H9 (cell line): ENCODE measurements around the gene ZNF784. TPM values are rescaled to one million over a fixed set of nuclear protein-coding genes. Genes with fewer than 3 reads are reported as not detected.

Source experiments
- DNase-seq: peaks from one replicate; pipeline ENCODE4 v3.0.0-alpha.2; 2017
- H2AFZ ChIP-seq: one replicate; pipeline ENCODE4 v1.6.1; 2013; ENCODE audit warnings: mild to moderate bottlenecking, low read length, control low read depth, moderate library complexity
- H2AK5ac ChIP-seq: 2 replicates; pipeline ENCODE4 v1.6.1; 2013; ENCODE audit warnings: low read length, control low read depth, mixed read lengths; ENCODE audit not compliant: insufficient read length
- H2BK120ac ChIP-seq: one replicate; pipeline ENCODE4 v1.6.1; 2013; ENCODE audit warnings: low read depth, mild to moderate bottlenecking, low read length, control low read depth, inconsistent platforms; ENCODE audit not compliant: poor library complexity, severe bottlenecking
- H2BK12ac ChIP-seq: 2 replicates; pipeline ENCODE4 v1.6.1; 2013; ENCODE audit warnings: low read length, control low read depth, mixed read lengths, low read depth; ENCODE audit not compliant: insufficient read length
- H2BK15ac ChIP-seq: 2 replicates; pipeline ENCODE4 v1.6.1; 2013; ENCODE audit warnings: low read depth, low read length, control low read depth
- H2BK20ac ChIP-seq: one replicate; pipeline ENCODE4 v1.6.1; 2013; ENCODE audit warnings: low read depth, mild to moderate bottlenecking, low read length, control low read depth, inconsistent platforms; ENCODE audit not compliant: poor library complexity, severe bottlenecking
- H2BK5ac ChIP-seq: 2 replicates; pipeline ENCODE4 v1.6.1; 2013; ENCODE audit warnings: low read length, control low read depth, mixed read lengths; ENCODE audit not compliant: insufficient read length
- H3K14ac ChIP-seq: 2 replicates; pipeline ENCODE4 v1.6.1; 2013; ENCODE audit warnings: low read length, control low read depth; ENCODE audit not compliant: insufficient read depth
- H3K18ac ChIP-seq: 2 replicates; pipeline ENCODE4 v1.6.1; 2013; ENCODE audit warnings: low read depth, mild to moderate bottlenecking, mixed read lengths, low read length, control low read depth; ENCODE audit not compliant: insufficient read length
- H3K23ac ChIP-seq: 2 replicates; pipeline ENCODE4 v1.6.1; 2013; ENCODE audit warnings: low read length, control low read depth, mixed read lengths, low read depth; ENCODE audit not compliant: insufficient read length
- H3K23me2 ChIP-seq: 2 replicates; pipeline ENCODE4 v1.6.1; 2013; ENCODE audit warnings: low read depth, mild to moderate bottlenecking, mixed read lengths, low read length, control low read depth; ENCODE audit not compliant: insufficient read length, poor library complexity, severe bottlenecking
- H3K27ac ChIP-seq: 2 replicates; pipeline ENCODE4 v1.5.1; 2013; ENCODE audit warnings: low read length, control low read depth, mixed read lengths, low read depth; ENCODE audit not compliant: insufficient read length
- H3K27me3 ChIP-seq: 2 replicates; pipeline ENCODE4 v1.6.1; 2013; ENCODE audit warnings: low read length, control low read depth, inconsistent platforms; ENCODE audit not compliant: insufficient read depth
- H3K4ac ChIP-seq: 2 replicates; pipeline ENCODE4 v1.6.1; 2013; ENCODE audit warnings: low read depth, mild to moderate bottlenecking, control low read depth, inconsistent platforms, low read length, moderate library complexity
- H3K4me1 ChIP-seq: 2 replicates; pipeline ENCODE4 v1.6.1; 2013; ENCODE audit warnings: low read length, control low read depth, inconsistent platforms; ENCODE audit not compliant: insufficient read depth
- H3K4me2 ChIP-seq: 2 replicates; pipeline ENCODE4 v1.6.1; 2013; ENCODE audit warnings: low read length, control low read depth, mixed read lengths; ENCODE audit not compliant: insufficient read length, insufficient read depth
- H3K56ac ChIP-seq: 2 replicates; pipeline ENCODE4 v1.6.1; 2013; ENCODE audit warnings: low read depth, mild to moderate bottlenecking, mixed read lengths, low read length, control low read depth; ENCODE audit not compliant: insufficient read length
- H3K79me1 ChIP-seq: 2 replicates; pipeline ENCODE4 v1.6.1; 2013; ENCODE audit warnings: low read depth, mild to moderate bottlenecking, moderate library complexity, low read length, control low read depth, inconsistent platforms; ENCODE audit not compliant: insufficient read depth, poor library complexity, severe bottlenecking
- H3K79me2 ChIP-seq: 2 replicates; pipeline ENCODE4 v1.6.1; 2013; ENCODE audit warnings: low read length, control low read depth, inconsistent platforms; ENCODE audit not compliant: insufficient read depth
- H3K9ac ChIP-seq: 2 replicates; pipeline ENCODE4 v1.6.1; 2013; ENCODE audit warnings: low read length, control low read depth, mixed read lengths; ENCODE audit not compliant: insufficient read length; ENCODE audit errors: extremely low read depth
- H3K9me3 ChIP-seq: one replicate; pipeline ENCODE4 v1.6.1; 2013; ENCODE audit warnings: low read depth, low read length, inconsistent platforms; ENCODE audit not compliant: control insufficient read depth
- H3T11ph ChIP-seq: one replicate; pipeline ENCODE4 v1.6.1; 2013; ENCODE audit warnings: mild to moderate bottlenecking, low read length, control low read depth, inconsistent platforms
- H4K20me1 ChIP-seq: one replicate; pipeline ENCODE4 v1.6.1; 2013; ENCODE audit not compliant: control insufficient read depth, insufficient read length, insufficient read depth
- H4K5ac ChIP-seq: 2 replicates; pipeline ENCODE4 v1.6.1; 2013; ENCODE audit warnings: low read depth, mild to moderate bottlenecking, mixed read lengths, low read length, control low read depth; ENCODE audit not compliant: insufficient read length
- H4K8ac ChIP-seq: replicated peaks from 2 replicates; pipeline ENCODE4 v1.6.1; 2013; ENCODE audit warnings: low read length, control low read depth, mixed read lengths, low read depth; ENCODE audit not compliant: insufficient read length
- H4K91ac ChIP-seq: 2 replicates; pipeline ENCODE4 v1.6.1; 2013; ENCODE audit warnings: low read depth, mild to moderate bottlenecking, moderate library complexity, mixed read lengths, low read length, control low read depth; ENCODE audit not compliant: insufficient read length
- H3K27ac Mint-ChIP-seq, 3 experiments: 2 replicates in 2 of 3; 3 replicates in 1 of 3; pipeline ENCODE4 v1.8.0; 2020 to 2021; ENCODE audit warnings: mixed read lengths in 3 of 3, mild to moderate bottlenecking in 1 of 3, moderate library complexity in 1 of 3
- H3K27me3 Mint-ChIP-seq: 2 replicates; pipeline ENCODE4 v1.8.0; 2021; ENCODE audit warnings: low read depth, mild to moderate bottlenecking, moderate library complexity, mixed read lengths
- H3K36me3 Mint-ChIP-seq, 3 experiments: 2 replicates in 2 of 3; 3 replicates in 1 of 3; pipeline ENCODE4 v1.8.0; 2020 to 2021; ENCODE audit warnings: low read depth in 3 of 3, mixed read lengths in 3 of 3; ENCODE audit not compliant: insufficient read depth in 1 of 3
- H3K4me1 Mint-ChIP-seq, 2 experiments: 2 replicates each; pipeline ENCODE4 v1.8.0; 2020; ENCODE audit warnings: mixed read lengths in 2 of 2
- H3K4me3 Mint-ChIP-seq, 2 experiments: 2 replicates in 1 of 2; 3 replicates in 1 of 2; pipeline ENCODE4 v1.8.0; 2020 to 2021; ENCODE audit warnings: mild to moderate bottlenecking in 2 of 2, mixed read lengths in 2 of 2, moderate library complexity in 1 of 2
- H3K9me3 Mint-ChIP-seq, 2 experiments: 2 replicates in 1 of 2; 3 replicates in 1 of 2; pipeline ENCODE4 v1.8.0; 2020; ENCODE audit warnings: mild to moderate bottlenecking in 2 of 2, mixed read lengths in 2 of 2, moderate library complexity in 1 of 2
- CTCF ChIP-seq: fragments of 200-600 bp; sonication (generic); conservative IDR thresholded peaks from 3 replicates; pipeline ENCODE4 v1.8.0; 2021; ENCODE audit warnings: antibody characterized with exemption, mild to moderate bottlenecking
- WGBS: extraction: QIAGEN DNeasy Blood & Tissue Kit; methylation state at CpG from one replicate; pipeline ENCODE4 v1.1.7; 2013; ENCODE audit warnings: missing lambda C conversion rate, low lambda C conversion rate, mixed read lengths; ENCODE audit not compliant: insufficient read length; ENCODE audit errors: extremely low coverage; 5-methylcytosine and 5-hydroxymethylcytosine counted together
- total RNA-seq: library from RNA; stranded (reverse); gene quantifications from 2 replicates; pipeline ENCODE4 v1.2.1, GENCODE V29; 2021

Gene ZNF784
- total RNA-seq, 1 experiment from 2014 or later = 10.7 TPM

- no CpG with 5 or more reads among the region's 55 CpGs for WGBS
- Histone ChIP-seq H4K5ac (no peak overlapping the region), H3K23ac (no peak overlapping the region), H4K20me1 (no peaks in the 10 kb centered on the region), H3K4me1 (no peaks in the 10 kb centered on the region), H3K79me2 (no peaks in the 10 kb centered on the region), H3K56ac (no peak overlapping the region), H3K79me1 (no peaks in the 10 kb centered on the region), H3K4me2 (no peak overlapping the region), H3K27me3 (no peaks in the 10 kb centered on the region), H2AK5ac (no peak overlapping the region), H2BK12ac (no peak overlapping the region), H2AFZ (no peak overlapping the region), H3K9ac (no peak overlapping the region), H3T11ph (no peak overlapping the region), H3K9me3 (no peaks in the 10 kb centered on the region), H2BK15ac (no peak overlapping the region), H2BK20ac (no peak overlapping the region), H2BK5ac (no peak overlapping the region), H4K8ac (no peak overlapping the region), H2BK120ac (no peak overlapping the region), H3K27ac (no peak overlapping the region), H3K4ac (no peak overlapping the region), H3K18ac (no peak overlapping the region), H4K91ac (no peak overlapping the region), H3K14ac (no peak overlapping the region), H3K23me2 (no peaks in the 10 kb centered on the region)
- Mint-ChIP-seq H3K4me1 (peaks cover 9 to 14% of the 10 kb centered on the region in 2 experiments), H3K4me3 (no peak overlapping the region), H3K27me3 (peaks cover 2% of the 10 kb centered on the region), H3K36me3 (peaks cover 19 to 37% (median 34%) of the 10 kb centered on the region in 3 experiments), H3K27ac (no peak overlapping the region), H3K9me3 (no peaks in the 10 kb centered on the region; a peak in 1 of 5 replicates)
- DNase-seq = no peak
- no peak for TF ChIP-seq CTCF
Measured at GRCh38 chr19:55621673-55622231, 2.6 kb downstream of the ZNF784 start.
